GM18858 (cell line): ENCODE data around the gene WDR62.

Experiments used
- ATAC-seq: cut with Tn5 transposase; IDR thresholded peaks from one replicate; pipeline ENCODE4 v1.9.1; 2021; ENCODE audit not compliant: unreplicated experiment

Gene WDR62

GRCh38 chr19:36054733-36055686 is at the start of gene WDR62:
TSS of gene WDR62 (plus strand) at chr19:36054897. CDS start at chr19:36054972, 75 bp downstream.
- ATAC-seq: peak; percentile 44

GRCh38 chr19:36006955-36007354 is 47.7 kb upstream of the WDR62 start:
- no peak for ATAC-seq

- no peak for ATAC-seq
Measured at GRCh38 chr19:36008336-36008978, 46.2 kb upstream of the WDR62 start, which contains the start of gene SYNE4. TSS of gene SYNE4 (minus strand) at chr19:36008813. CDS start at chr19:36008681, 132 bp downstream.

- no peak for ATAC-seq
Measured at GRCh38 chr19:36009220-36009619, 45.5 kb upstream of the WDR62 start.

- ATAC-seq: no peak
Measured at GRCh38 chr19:36009633-36010379, 44.9 kb upstream of the WDR62 start.

- ATAC-seq: no peak
Measured at GRCh38 chr19:36010402-36010801, 44.3 kb upstream of the WDR62 start.

- no peak for ATAC-seq
Measured at GRCh38 chr19:36013280-36014011, 41.3 kb upstream of the WDR62 start.

- peak; percentile 87 for ATAC-seq
Measured at GRCh38 chr19:36014012-36014924, 40.4 kb upstream of the WDR62 start, which contains the start of gene ALKBH6. TSS of gene ALKBH6 (minus strand) at chr19:36014213. CDS start at chr19:36013397, 816 bp downstream.

GRCh38 chr19:36019061-36019670 is 35.5 kb upstream of the WDR62 start:
- ATAC-seq: no peak

- no peak for ATAC-seq
Measured at GRCh38 chr19:36023432-36023831, 31.3 kb upstream of the WDR62 start.

- no peak for ATAC-seq
Measured at GRCh38 chr19:36025541-36025940, 29.2 kb upstream of the WDR62 start.

GRCh38 chr19:36026091-36026876 is 28.4 kb upstream of the WDR62 start:
- no peak for ATAC-seq

- no peak for ATAC-seq
Measured at GRCh38 chr19:36027696-36028095, 27.0 kb upstream of the WDR62 start.

GRCh38 chr19:36028313-36029041 is 26.2 kb upstream of the WDR62 start:
- ATAC-seq: no peak

- no peak for ATAC-seq
Measured at GRCh38 chr19:36030264-36031148, 24.2 kb upstream of the WDR62 start.

- no peak for ATAC-seq
Measured at GRCh38 chr19:36031308-36031707, 23.4 kb upstream of the WDR62 start.
